Natural killer cell (primary cell): ENCODE data around the gene ADI1. TPM values are rescaled to one million over a fixed set of nuclear protein-coding genes. Genes with fewer than 3 reads are reported as not detected.

Experiments used
- ATAC-seq, 3 donors: fragments of 150-1000 bp in 2 of 3; fragments of 200-7000 bp in 1 of 3; cut with Tn5 transposase; 1 replicate in 1 of 3; 2 replicates in 2 of 3; pipeline ENCODE4 v1.10.0; 2021; ENCODE audit warnings: mild to moderate bottlenecking in 2 of 3, moderate library complexity in 2 of 3
- DNase-seq, 2 donors: peaks; one replicate each; pipeline versions ENCODE4 v3.0.0 to v3.0.0-alpha.2; 2013 to 2021; ENCODE audit warnings: mixed read lengths in 1 of 2
- H3K27ac ChIP-seq: one replicate; pipeline ENCODE4 v1.5.1; 2013; ENCODE audit warnings: mild to moderate bottlenecking, low read length
- H3K27me3 ChIP-seq: one replicate; pipeline ENCODE4 v1.6.1; 2013; ENCODE audit warnings: low read length; ENCODE audit not compliant: control insufficient read depth, insufficient read depth
- H3K36me3 ChIP-seq: one replicate; pipeline ENCODE4 v1.6.1; 2013; ENCODE audit warnings: low read length; ENCODE audit not compliant: control insufficient read depth, insufficient read depth
- H3K4me1 ChIP-seq: one replicate; pipeline ENCODE4 v1.6.1; 2013; ENCODE audit warnings: low read length; ENCODE audit not compliant: control insufficient read depth, insufficient read depth
- H3K4me3 ChIP-seq: one replicate; pipeline ENCODE4 v1.5.1; 2013; ENCODE audit warnings: low read length
- H3K9me3 ChIP-seq: one replicate; pipeline ENCODE4 v1.6.1; 2013; ENCODE audit warnings: low read length; ENCODE audit not compliant: control insufficient read depth, insufficient read depth
- H3K27ac Mint-ChIP-seq, 2 donors: one replicate each; pipeline ENCODE4 v1.8.0; 2022; ENCODE audit warnings: mild to moderate bottlenecking in 2 of 2, mixed read lengths in 2 of 2, moderate library complexity in 1 of 2
- H3K27me3 Mint-ChIP-seq, 2 donors: one replicate each; pipeline ENCODE4 v1.8.0; 2022; ENCODE audit warnings: low read depth in 2 of 2, mixed read lengths in 2 of 2
- H3K36me3 Mint-ChIP-seq: one replicate; pipeline ENCODE4 v1.8.0; 2022; ENCODE audit warnings: mixed read lengths
- H3K4me1 Mint-ChIP-seq, 2 donors: one replicate each; pipeline ENCODE4 v1.8.0; 2022; ENCODE audit warnings: mixed read lengths in 2 of 2
- H3K4me3 Mint-ChIP-seq: one replicate; pipeline ENCODE4 v1.8.0; 2022; ENCODE audit warnings: mild to moderate bottlenecking, moderate library complexity, mixed read lengths
- H3K9me3 Mint-ChIP-seq, 2 donors: one replicate each; pipeline ENCODE4 v1.8.0; 2022; ENCODE audit warnings: mixed read lengths in 2 of 2
- WGBS: methylation state at CpG from one replicate; pipeline ENCODE4 v1.1.7; 2013; ENCODE audit warnings: missing lambda C conversion rate; ENCODE audit not compliant: insufficient coverage; 5-methylcytosine and 5-hydroxymethylcytosine counted together
- intact Hi-C: fragments of 100-400 bp; cut with micrococcal nuclease; formaldehyde crosslinking; loops from one replicate; pipeline ENCODE4 v1.14.2; 2022
- total RNA-seq, 4 donors: library from RNA; stranded (reverse); fragments of 120-200 nt in 1 of 4; gene quantifications; one replicate each; pipeline versions ENCODE4 v1.2.3 to v1.2.4, GENCODE V29; 2013 to 2022
- TF ChIP-seq, protein P1 (sequence below): fragments of 200-600 bp; IDR thresholded peaks from one replicate; pipeline ENCODE4 v1.8.0; 2022; ENCODE audit warnings: antibody characterized with exemption

The ADI1 gene
- total RNA-seq, 3 donors from 2014 or later (not counting 1 experiment from before 2014, with no cell fraction given), result 15.9 to 23.0 (median 17.4) TPM

GRCh38 chr2:3480352-3481010, 38.9 kb downstream of the ADI1 start:
- Mint-ChIP-seq H3K4me1 (no peaks in the 10 kb centered on the region), H3K36me3 (no peaks in the 10 kb centered on the region), H3K27ac (peak overlapping the region; percentile 63 to 73), H3K4me3 (no peak overlapping the region), H3K27me3 (no peaks in the 10 kb centered on the region), H3K9me3 (no peaks in the 10 kb centered on the region)
- Histone ChIP-seq H3K4me3 (no peak overlapping the region), H3K36me3 (peaks cover 20% of the 10 kb centered on the region), H3K27me3 (no peaks in the 10 kb centered on the region), H3K4me1 (no peaks in the 10 kb centered on the region), H3K9me3 (no peaks in the 10 kb centered on the region), H3K27ac (no peak overlapping the region)
- no peak for DNase-seq
- intact Hi-C loops, result no loop called here
- no peak for ATAC-seq
- 61% methylated on average over 6 of the region's 7 CpGs for WGBS
- TF ChIP-seq, protein P1, sequence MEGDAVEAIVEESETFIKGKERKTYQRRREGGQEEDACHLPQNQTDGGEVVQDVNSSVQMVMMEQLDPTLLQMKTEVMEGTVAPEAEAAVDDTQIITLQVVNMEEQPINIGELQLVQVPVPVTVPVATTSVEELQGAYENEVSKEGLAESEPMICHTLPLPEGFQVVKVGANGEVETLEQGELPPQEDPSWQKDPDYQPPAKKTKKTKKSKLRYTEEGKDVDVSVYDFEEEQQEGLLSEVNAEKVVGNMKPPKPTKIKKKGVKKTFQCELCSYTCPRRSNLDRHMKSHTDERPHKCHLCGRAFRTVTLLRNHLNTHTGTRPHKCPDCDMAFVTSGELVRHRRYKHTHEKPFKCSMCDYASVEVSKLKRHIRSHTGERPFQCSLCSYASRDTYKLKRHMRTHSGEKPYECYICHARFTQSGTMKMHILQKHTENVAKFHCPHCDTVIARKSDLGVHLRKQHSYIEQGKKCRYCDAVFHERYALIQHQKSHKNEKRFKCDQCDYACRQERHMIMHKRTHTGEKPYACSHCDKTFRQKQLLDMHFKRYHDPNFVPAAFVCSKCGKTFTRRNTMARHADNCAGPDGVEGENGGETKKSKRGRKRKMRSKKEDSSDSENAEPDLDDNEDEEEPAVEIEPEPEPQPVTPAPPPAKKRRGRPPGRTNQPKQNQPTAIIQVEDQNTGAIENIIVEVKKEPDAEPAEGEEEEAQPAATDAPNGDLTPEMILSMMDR, result no peak

GRCh38 chr2:3479430-3480320, 39.7 kb downstream of the ADI1 start:
- Mint-ChIP-seq H3K4me3 (no peak overlapping the region), H3K4me1 (no peaks in the 10 kb centered on the region), H3K36me3 (no peaks in the 10 kb centered on the region), H3K27me3 (no peaks in the 10 kb centered on the region), H3K27ac (peak overlapping the region; percentile 63 to 73), H3K9me3 (no peaks in the 10 kb centered on the region)
- DNase-seq (no peak), ATAC-seq (no peak)
- Histone ChIP-seq H3K27ac (no peak overlapping the region), H3K36me3 (peaks cover 20% of the 10 kb centered on the region), H3K9me3 (no peaks in the 10 kb centered on the region), H3K4me3 (no peak overlapping the region), H3K27me3 (no peaks in the 10 kb centered on the region), H3K4me1 (no peaks in the 10 kb centered on the region)
- WGBS, result 88% methylated on average over 30 of the region's 31 CpGs
- intact Hi-C loops, result no loop called here
- TF ChIP-seq, protein P1, result no peak

GRCh38 chr2:3478846-3479385, 40.4 kb downstream of the ADI1 start:
- 93% methylated on average over 19 of the region's 19 CpGs for WGBS
- Histone ChIP-seq H3K9me3 (no peaks in the 10 kb centered on the region), H3K4me3 (no peak overlapping the region), H3K27ac (no peak overlapping the region), H3K27me3 (no peaks in the 10 kb centered on the region), H3K36me3 (peaks cover 20% of the 10 kb centered on the region), H3K4me1 (no peaks in the 10 kb centered on the region)
- DNase-seq (no peak), ATAC-seq (no peak)
- Mint-ChIP-seq H3K36me3 (no peaks in the 10 kb centered on the region), H3K4me1 (no peaks in the 10 kb centered on the region), H3K4me3 (no peak overlapping the region), H3K9me3 (no peaks in the 10 kb centered on the region), H3K27ac (no peak overlapping the region), H3K27me3 (no peaks in the 10 kb centered on the region)
- TF ChIP-seq, protein P1, result no peak
- intact Hi-C loops, result no loop called here
